Measurements from ENCODE around the gene RASSF7. TPM values are rescaled to one million over a fixed set of nuclear protein-coding genes. Genes with fewer than 3 reads are reported as not detected.

RASSF7 gene
- polyA plus RNA-seq, 6 donors from 2014 or later: 17.3 to 31.5 (median 23.5) TPM

DNA sequence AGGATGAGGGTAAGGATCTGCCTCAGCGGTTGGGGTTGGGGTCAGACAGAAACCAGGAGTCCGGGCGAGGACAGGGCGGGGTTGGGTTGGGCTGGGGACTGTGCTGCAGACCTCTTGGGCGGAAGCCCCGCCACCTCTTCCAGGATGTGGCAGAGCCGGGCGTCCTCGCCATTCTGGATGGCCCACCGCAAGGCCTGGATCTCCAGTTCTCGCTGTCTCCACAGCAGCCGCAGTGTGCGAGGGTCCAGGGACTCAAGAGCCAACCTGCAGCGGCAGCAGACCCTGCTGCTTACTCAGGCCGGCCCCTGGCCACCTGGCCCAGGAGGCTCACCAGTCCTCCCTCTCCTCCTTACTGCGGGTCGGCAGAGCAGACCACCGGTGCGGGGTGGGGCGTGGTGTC, 2.3 kb upstream of the RASSF7 start:
- Mint-ChIP-seq H3K9me3 (no peaks in the 10 kb centered on the region), H3K4me1 (peaks cover 10 to 30% (median 17%) of the 10 kb centered on the region in 3 donors), H3K4me3 (peak overlapping the region in 1 of 8 donors; percentile 29), H3K27ac (no peak overlapping the region), H3K27me3 (no peaks in the 10 kb centered on the region), H3K36me3 (no peaks in the 10 kb centered on the region)
- no peak for ATAC-seq (ENCODE audit: low read depth in 2 of 2)
- DNase-seq: no peak

DNA sequence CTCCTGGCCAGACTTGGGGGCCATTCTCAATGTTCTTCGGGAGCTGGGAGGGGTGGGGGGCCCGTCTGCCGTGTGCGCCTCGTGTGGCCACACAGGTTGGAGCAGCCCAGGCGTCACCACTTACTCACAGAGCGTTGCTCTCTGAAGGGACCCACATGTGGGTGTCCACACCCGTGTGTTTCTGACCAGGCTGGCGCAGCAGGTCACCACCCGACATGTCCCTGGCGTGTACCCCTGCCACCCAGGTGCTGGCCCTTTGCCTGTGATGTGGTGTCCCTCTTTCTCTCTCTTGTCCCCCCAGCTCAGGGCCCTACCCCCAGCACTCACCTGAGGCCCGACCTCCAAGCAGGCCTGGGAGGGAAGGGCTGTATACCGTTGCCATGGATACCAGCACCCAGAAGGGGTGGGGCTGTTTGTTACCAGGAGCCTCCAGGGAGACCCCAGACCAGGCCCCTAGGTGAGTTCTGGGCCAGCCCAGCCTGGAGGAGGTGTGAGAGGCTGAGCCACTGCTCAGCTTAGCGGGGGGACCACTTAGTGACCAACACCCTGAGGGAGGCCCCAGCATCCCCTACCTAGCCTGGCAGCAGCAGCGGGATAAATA, 1.6 kb upstream of the RASSF7 start:
- peak overlapping the region in 5 of 8 donors; percentile 46 to 84 (median 70) for H3K4me3 Mint-ChIP-seq
- no peaks in the 10 kb centered on the region for H3K27me3 Mint-ChIP-seq
- no peak overlapping the region for H3K27ac Mint-ChIP-seq
- DNase-seq (no peak), ATAC-seq (ENCODE audit: low read depth in 2 of 2) (no peak)
- H3K4me1 Mint-ChIP-seq: peaks cover 13 to 32% (median 17%) of the 10 kb centered on the region in 3 donors
- no peaks in the 10 kb centered on the region for H3K36me3 Mint-ChIP-seq
- no peaks in the 10 kb centered on the region for H3K9me3 Mint-ChIP-seq

DNA sequence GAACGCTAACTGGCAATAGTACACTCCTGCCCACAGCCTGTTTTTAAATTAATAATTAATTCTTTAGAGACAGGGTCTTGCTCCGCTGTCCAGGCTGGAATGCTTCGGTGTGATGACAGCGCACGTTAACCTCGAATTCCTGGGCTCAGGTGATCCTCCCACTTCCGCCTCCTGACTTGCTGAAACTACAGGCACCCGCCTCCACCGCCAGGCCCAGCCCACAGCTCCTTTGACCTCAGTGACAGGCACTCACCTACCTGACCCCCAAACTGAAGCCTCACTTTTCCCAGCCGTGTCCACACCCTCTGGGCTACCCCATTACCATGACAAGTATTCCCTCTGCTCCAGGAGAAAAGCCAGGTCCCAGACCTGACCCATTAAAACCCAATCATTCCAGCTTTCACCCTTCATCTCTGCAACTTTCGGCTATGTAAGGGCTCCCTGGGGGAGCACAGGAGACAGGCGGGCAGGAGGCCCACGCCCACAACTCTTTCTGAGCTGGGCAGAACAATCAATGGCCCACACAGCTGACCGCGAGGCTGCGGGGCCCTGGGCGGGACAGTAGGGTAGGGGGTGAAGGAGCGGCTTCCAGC, 962 bp upstream of the RASSF7 start:
- ATAC-seq (ENCODE audit: low read depth in 2 of 2): no peak
- peak overlapping the region; percentile 77 to 88 (median 85) for H3K4me3 Mint-ChIP-seq
- DNase-seq: no peak
- H3K4me1 Mint-ChIP-seq: peaks cover 13 to 31% (median 17%) of the 10 kb centered on the region in 3 donors
- no peaks in the 10 kb centered on the region for H3K9me3 Mint-ChIP-seq
- peak overlapping the region in 4 of 6 donors; percentile 67 to 90 (median 84) for H3K27ac Mint-ChIP-seq
- no peaks in the 10 kb centered on the region for H3K36me3 Mint-ChIP-seq
- H3K27me3 Mint-ChIP-seq: no peaks in the 10 kb centered on the region

DNA sequence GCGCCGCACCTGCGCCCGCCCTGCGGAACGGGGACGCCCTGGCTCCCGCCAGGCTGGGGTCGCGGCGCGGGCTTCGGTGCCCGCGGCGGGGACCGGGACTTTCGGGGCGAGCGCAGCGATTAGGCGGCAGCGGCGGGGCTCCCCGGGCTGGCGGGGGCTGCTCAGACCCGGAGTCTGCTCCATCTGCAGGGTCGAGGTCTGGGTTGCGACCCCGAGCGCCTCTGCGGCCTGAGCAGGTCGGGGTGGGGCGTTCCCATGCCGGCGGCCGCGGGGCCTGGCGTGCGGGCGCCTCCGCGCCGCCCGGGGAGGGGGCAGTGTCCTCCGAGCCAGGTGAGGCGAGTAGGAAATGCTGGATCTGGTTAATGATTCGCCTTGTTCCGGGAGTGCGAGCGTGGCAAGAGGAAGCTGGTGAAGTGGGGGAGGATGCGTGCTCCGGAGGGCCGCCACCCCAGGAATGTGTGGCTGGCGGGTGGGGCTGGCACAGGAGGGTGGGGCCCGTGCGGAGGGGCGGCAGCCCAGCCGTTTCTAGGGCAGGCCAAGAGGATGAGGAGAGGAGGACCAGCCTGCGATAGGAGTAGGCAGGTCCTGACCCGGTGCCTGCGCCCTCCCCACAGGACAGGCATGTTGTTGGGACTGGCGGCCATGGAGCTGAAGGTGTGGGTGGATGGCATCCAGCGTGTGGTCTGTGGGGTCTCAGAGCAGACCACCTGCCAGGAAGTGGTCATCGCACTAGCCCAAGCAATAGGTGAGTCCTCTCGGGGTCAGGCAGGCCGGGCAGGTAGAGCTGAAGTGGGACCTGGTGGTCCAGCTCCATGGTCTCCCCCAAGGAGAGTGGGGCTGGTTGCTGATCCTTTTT, 606 bp downstream of the RASSF7 start:
- H3K36me3 Mint-ChIP-seq: no peaks in the 10 kb centered on the region
- peaks cover 13 to 27% (median 17%) of the 10 kb centered on the region in 3 donors for H3K4me1 Mint-ChIP-seq
- H3K27ac Mint-ChIP-seq: peak overlapping the region in 5 of 6 donors; percentile 56 to 76 (median 68)
- peak; percentile 36 to 38 for ATAC-seq (ENCODE audit: low read depth in 2 of 2)
- no peaks in the 10 kb centered on the region for H3K27me3 Mint-ChIP-seq
- DNase-seq: no peak
- no peaks in the 10 kb centered on the region for H3K9me3 Mint-ChIP-seq
- peak overlapping the region; percentile 84 to 93 (median 87) for H3K4me3 Mint-ChIP-seq

GRCh38 chr11:562046-562645, 1.4 kb downstream of the RASSF7 start:
- H3K4me1 Mint-ChIP-seq: peaks cover 13 to 25% (median 17%) of the 10 kb centered on the region in 3 donors
- ATAC-seq (ENCODE audit: low read depth in 2 of 2) (no peak), DNase-seq (no peak)
- H3K4me3 Mint-ChIP-seq: peak overlapping the region; percentile 84 to 93 (median 87)
- no peak overlapping the region for H3K27ac Mint-ChIP-seq
- H3K27me3 Mint-ChIP-seq: no peaks in the 10 kb centered on the region
- no peaks in the 10 kb centered on the region for H3K9me3 Mint-ChIP-seq
- no peaks in the 10 kb centered on the region for H3K36me3 Mint-ChIP-seq

DNA sequence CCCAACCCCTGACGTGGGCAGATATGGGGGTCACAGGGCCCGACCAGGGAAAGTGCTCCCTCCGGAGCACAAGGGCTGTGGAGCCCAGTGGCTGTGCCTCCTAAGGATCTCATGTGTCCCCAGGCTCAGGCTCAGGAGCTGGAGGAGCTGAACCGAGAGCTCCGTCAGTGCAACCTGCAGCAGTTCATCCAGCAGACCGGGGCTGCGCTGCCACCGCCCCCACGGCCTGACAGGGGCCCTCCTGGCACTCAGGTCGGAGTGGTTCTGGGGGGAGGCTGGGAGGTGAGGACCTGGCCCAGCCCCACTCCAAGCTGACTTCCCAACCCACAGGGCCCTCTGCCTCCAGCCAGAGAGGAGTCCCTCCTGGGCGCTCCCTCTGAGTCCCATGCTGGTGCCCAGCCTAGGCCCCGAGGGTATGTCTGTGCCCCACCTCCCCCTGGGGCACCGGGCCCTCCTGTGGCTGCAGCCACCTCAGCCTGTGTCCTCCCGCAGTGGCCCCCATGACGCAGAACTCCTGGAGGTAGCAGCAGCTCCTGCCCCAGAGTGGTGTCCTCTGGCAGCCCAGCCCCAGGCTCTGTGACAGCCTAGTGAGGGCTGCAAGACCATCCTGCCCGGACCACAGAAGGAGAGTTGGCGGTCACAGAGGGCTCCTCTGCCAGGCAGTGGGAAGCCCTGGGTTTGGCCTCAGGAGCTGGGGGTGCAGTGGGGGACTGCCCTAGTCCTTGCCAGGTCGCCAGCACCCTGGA, 2.5 kb downstream of the RASSF7 start:
- Mint-ChIP-seq H3K9me3 (no peaks in the 10 kb centered on the region), H3K4me3 (peak overlapping the region in 2 of 8 donors; percentile 28 to 41), H3K27ac (no peak overlapping the region), H3K36me3 (no peaks in the 10 kb centered on the region), H3K27me3 (no peaks in the 10 kb centered on the region), H3K4me1 (peaks cover 13 to 25% (median 15%) of the 10 kb centered on the region in 3 donors)
- no peak for DNase-seq
- ATAC-seq (ENCODE audit: low read depth in 2 of 2): no peak

GRCh38 chr11:563812-564578, 3.2 kb downstream of the RASSF7 start:
- DNase-seq (no peak), ATAC-seq (ENCODE audit: low read depth in 2 of 2) (no peak)
- peaks cover 13 to 24% (median 15%) of the 10 kb centered on the region in 3 donors for H3K4me1 Mint-ChIP-seq
- no peaks in the 10 kb centered on the region for H3K9me3 Mint-ChIP-seq
- no peaks in the 10 kb centered on the region for H3K36me3 Mint-ChIP-seq
- H3K4me3 Mint-ChIP-seq: peak overlapping the region in 2 of 8 donors; percentile 28 to 64
- H3K27ac Mint-ChIP-seq: no peak overlapping the region
- H3K27me3 Mint-ChIP-seq: no peaks in the 10 kb centered on the region

GRCh38 chr11:565921-566509, 5.2 kb downstream of the RASSF7 start:
- Mint-ChIP-seq H3K27me3 (no peaks in the 10 kb centered on the region), H3K36me3 (no peaks in the 10 kb centered on the region), H3K4me1 (peaks cover 9 to 12% (median 9%) of the 10 kb centered on the region in 3 donors), H3K9me3 (no peaks in the 10 kb centered on the region), H3K27ac (no peak overlapping the region), H3K4me3 (peak overlapping the region in 1 of 8 donors; percentile 18)
- ATAC-seq (ENCODE audit: low read depth in 2 of 2) (no peak), DNase-seq (no peak)

DNA sequence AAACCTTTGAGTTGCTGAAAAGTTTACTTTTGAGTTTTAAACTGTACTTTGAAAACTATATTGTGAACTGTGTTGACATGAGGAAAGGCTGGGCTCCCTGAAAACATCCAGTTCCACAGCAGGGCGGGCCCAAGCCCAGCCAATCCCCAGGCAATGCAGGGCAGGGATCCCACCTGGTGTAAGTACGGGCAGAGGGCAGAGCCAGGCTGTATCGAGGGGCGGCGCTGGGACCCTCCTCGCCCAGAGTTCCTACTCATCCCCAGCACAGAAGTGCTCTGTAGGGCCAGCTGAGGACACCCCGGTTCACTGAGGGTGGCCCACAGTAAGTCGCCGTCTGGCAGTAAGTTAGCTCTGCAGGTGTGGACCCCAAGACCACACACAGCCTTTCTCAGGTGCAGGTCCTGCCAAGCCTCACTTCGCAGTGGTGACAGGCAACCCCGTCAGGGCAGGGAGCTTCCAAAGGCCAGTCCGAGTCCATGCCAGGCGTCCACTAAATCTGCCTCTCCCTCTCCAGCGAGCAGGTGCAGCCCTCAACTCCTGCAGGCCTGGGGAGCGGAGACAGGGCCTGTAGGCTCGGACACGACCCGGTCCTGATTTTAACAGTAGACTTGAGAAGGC, 6.3 kb downstream of the RASSF7 start:
- no peak for DNase-seq
- H3K27ac Mint-ChIP-seq: peak overlapping the region in 4 of 6 donors; percentile 15 to 74 (median 52)
- no peaks in the 10 kb centered on the region for H3K9me3 Mint-ChIP-seq
- peak overlapping the region; percentile 62 to 87 (median 81) for H3K4me3 Mint-ChIP-seq
- no peak for ATAC-seq (ENCODE audit: low read depth in 2 of 2)
- H3K27me3 Mint-ChIP-seq: no peaks in the 10 kb centered on the region
- H3K4me1 Mint-ChIP-seq: peaks cover 3 to 7% (median 5%) of the 10 kb centered on the region in 3 donors
- H3K36me3 Mint-ChIP-seq: no peaks in the 10 kb centered on the region

DNA sequence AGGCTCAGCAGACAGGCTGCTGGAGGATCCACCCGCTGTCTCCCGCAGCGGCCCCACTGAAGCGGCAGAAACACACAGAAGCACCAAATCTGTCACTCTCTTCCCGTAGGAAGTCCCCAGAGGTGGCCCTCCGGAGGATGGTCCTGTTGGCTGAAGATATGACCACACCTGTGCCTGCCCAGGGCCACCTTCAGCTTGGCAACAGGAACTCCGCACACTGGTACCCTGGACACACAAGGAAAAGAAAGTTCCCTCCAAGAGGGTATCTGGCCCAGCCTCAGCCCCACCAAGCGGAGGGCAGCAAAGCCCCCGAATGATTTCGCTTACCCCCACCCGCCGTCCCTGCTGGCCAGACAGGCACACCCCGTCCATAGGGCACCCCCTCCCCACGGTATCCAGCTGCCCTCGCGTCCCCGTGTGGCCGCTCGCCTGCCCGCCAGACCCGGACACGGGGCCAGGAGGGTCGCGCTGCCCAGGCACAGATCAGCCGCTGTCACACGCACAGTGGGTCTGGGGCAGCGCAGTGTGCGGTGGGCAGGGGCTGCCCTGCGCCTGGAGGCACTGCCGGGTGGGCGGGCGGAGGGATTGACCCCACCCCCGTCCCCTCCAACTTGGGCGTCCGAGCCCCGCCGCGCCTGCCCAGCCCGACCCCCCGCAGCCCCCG, 7.0 kb downstream of the RASSF7 start:
- no peaks in the 10 kb centered on the region for H3K9me3 Mint-ChIP-seq
- H3K27ac Mint-ChIP-seq: peak overlapping the region in 4 of 6 donors; percentile 15 to 74 (median 52)
- H3K4me3 Mint-ChIP-seq: peak overlapping the region; percentile 62 to 87 (median 81)
- DNase-seq (no peak), ATAC-seq (ENCODE audit: low read depth in 2 of 2) (no peak)
- no peaks in the 10 kb centered on the region for H3K27me3 Mint-ChIP-seq
- H3K4me1 Mint-ChIP-seq: peaks cover 3 to 7% (median 5%) of the 10 kb centered on the region in 3 donors
- no peaks in the 10 kb centered on the region for H3K36me3 Mint-ChIP-seq

Data from naive B cell (primary cell).